PC-3 (cell line): ENCODE measurements around the gene NDUFA13. TPM values are rescaled to one million over a fixed set of nuclear protein-coding genes. Genes with fewer than 3 reads are reported as not detected.

Experiments used
- ATAC-seq: fragments of 200-7000 bp; cut with Tn5 transposase; 2 replicates; pipeline ENCODE4 v1.9.1; 2020; ENCODE audit warnings: mild to moderate bottlenecking, moderate library complexity
- BruUV-seq: library from RNA; stranded (reverse); fragments of 400-500 nt; replicated peaks from 2 replicates; lab custom pipeline; 2021; lab: Mats Ljungman, UMichigan
- CTCF ChIA-PET: fragments of 300-600 bp; sonication (Branson Sonifier 250); formaldehyde crosslinking; loops from one replicate; lab custom pipeline; 2022; ENCODE audit warnings: antibody characterized with exemption; lab: Charles Lee
- POLR2A ChIA-PET: fragments of 300-600 bp; sonication (Branson Sonifier 250); formaldehyde crosslinking; loops from one replicate; lab custom pipeline; 2022; ENCODE audit warnings: antibody characterized with exemption; ENCODE audit not compliant: unreplicated experiment; lab: Charles Lee
- DNase-seq: peaks from one replicate; pipeline ENCODE4 v3.0.0-alpha.2; 2015
- H2AFZ ChIP-seq: fragments of 300-600 bp; sonication (generic); 2 replicates; pipeline ENCODE4 v1.6.0; 2016; ENCODE audit warnings: antibody characterized with exemption, low read length
- H3F3A ChIP-seq: fragments of 300-600 bp; sonication (generic); one replicate; pipeline ENCODE4 v1.6.0; 2017; ENCODE audit warnings: antibody characterized with exemption, low read length, control low read depth, mild to moderate bottlenecking; ENCODE audit not compliant: unreplicated experiment
- H3K27ac ChIP-seq: fragments of 300-600 bp; sonication (generic); 2 replicates; pipeline ENCODE4 v1.5.1; 2016; ENCODE audit warnings: mild to moderate bottlenecking, low read length
- H3K27me3 ChIP-seq: fragments of 300-600 bp; sonication (generic); 2 replicates; pipeline ENCODE4 v1.6.1; 2016; ENCODE audit warnings: low read length, mixed read lengths
- H3K36me3 ChIP-seq: fragments of 300-600 bp; sonication (generic); 2 replicates; pipeline ENCODE4 v1.6.1; 2016; ENCODE audit warnings: low read depth, mixed run types, low read length, mixed read lengths
- H3K4me1 ChIP-seq: fragments of 300-600 bp; sonication (generic); 2 replicates; pipeline ENCODE4 v1.5.1; 2016; ENCODE audit warnings: low read length; ENCODE audit not compliant: insufficient read depth
- H3K4me2 ChIP-seq: fragments of 300-600 bp; sonication (generic); 2 replicates; pipeline ENCODE4 v1.6.0; 2016; ENCODE audit warnings: low read length
- H3K4me3 ChIP-seq: fragments of 300-600 bp; sonication (generic); 2 replicates; pipeline ENCODE4 v1.5.1; 2016; ENCODE audit warnings: mild to moderate bottlenecking, low read length, mixed read lengths
- H3K79me2 ChIP-seq: fragments of 300-600 bp; sonication (generic); 2 replicates; pipeline ENCODE4 v1.6.1; 2017; ENCODE audit warnings: low read length, mixed read lengths
- H3K9ac ChIP-seq: fragments of 300-600 bp; sonication (generic); 2 replicates; pipeline ENCODE4 v1.6.0; 2016; ENCODE audit warnings: mild to moderate bottlenecking, low read length
- H3K9me2 ChIP-seq: fragments of 300-600 bp; sonication (generic); replicated peaks from 2 replicates; pipeline ENCODE4 v1.6.1; 2016; ENCODE audit warnings: mixed run types, low read length, mixed read lengths
- H3K9me3 ChIP-seq: fragments of 300-600 bp; sonication (generic); 2 replicates; pipeline ENCODE4 v1.6.1; 2016; ENCODE audit warnings: low read length, mixed read lengths
- H4K20me1 ChIP-seq: fragments of 300-600 bp; sonication (generic); 2 replicates; pipeline ENCODE4 v1.6.1; 2016; ENCODE audit warnings: low read length, mixed read lengths
- CTCF ChIP-seq: fragments of 300-600 bp; sonication (generic); conservative IDR thresholded peaks from 2 replicates; pipeline ENCODE4 v1.5.1; 2017; ENCODE audit warnings: antibody characterized with exemption, low read depth, mild to moderate bottlenecking, low read length
- EZH2 ChIP-seq: fragments of 300-600 bp; sonication (generic); IDR thresholded peaks from one replicate; pipeline ENCODE4 v1.6.1; 2017; ENCODE audit warnings: antibody characterized with exemption, mild to moderate bottlenecking, low read length; ENCODE audit not compliant: unreplicated experiment
- EZH2phosphoT487 ChIP-seq: fragments of 300-600 bp; sonication (generic); IDR thresholded peaks from 2 replicates; pipeline ENCODE4 v1.6.1; 2018; ENCODE audit warnings: mild to moderate bottlenecking, antibody characterized with exemption, low read length, borderline replicate concordance
- intact Hi-C: fragments of 100-400 bp; cut with micrococcal nuclease; formaldehyde crosslinking; loops from 2 replicates; pipeline ENCODE4 v1.9.0; 2023
- total RNA-seq: library from RNA; depleted of rRNA; stranded (reverse); fragments of >200 nt; gene quantifications from 2 replicates; pipeline ENCODE4 v1.2.3, GENCODE V29; 2014

The NDUFA13 gene
- total RNA-seq, 1 experiment from 2014 or later: 481 TPM

DNA sequence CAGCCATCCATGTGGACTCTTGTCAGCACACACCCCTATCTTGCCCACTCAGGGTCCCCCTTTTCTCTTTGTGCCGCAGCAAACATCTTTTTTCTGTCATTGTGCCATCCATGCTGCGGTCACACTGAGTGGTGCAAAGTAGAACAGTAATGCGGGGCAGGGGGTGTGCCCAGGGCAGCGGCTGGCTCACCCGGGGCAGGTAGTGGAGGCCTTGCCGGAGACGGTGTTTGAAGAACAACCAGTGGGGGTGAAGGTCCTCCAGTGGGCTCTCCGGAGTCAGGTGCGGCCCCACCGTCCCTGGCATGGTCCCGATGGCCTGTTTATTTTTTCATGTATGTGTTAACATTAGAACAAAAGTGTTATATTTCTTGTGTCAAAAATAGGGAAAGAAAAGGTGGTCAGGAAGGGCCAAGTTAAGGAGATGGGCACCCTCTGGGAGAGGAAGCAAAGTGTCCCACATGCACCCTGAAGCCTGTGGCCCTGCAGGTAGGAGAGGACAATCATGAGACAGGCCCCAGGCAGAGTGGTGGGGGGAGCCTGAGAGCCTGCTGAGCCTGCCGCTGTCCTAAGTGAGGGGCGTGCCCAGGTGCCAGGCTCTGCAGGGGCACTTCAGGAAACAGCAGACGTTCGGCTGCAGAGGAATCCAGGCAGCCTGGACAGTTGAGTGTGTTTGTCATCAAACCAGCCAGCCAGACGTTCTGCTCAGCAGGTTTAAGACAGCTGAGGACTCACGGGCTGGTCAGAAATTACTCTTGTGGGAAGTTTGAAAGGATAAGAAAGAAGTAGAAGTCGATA, 13.0 kb upstream of the NDUFA13 start:
- Histone ChIP-seq H3K27me3 (no peaks in the 10 kb centered on the region), H4K20me1 (no peaks in the 10 kb centered on the region), H3K4me3 (no peak overlapping the region), H3K9me2 (no peaks in the 10 kb centered on the region), H3K9ac (no peak overlapping the region), H3K9me3 (no peaks in the 10 kb centered on the region), H3K79me2 (no peaks in the 10 kb centered on the region), H3K4me2 (no peak overlapping the region), H2AFZ (no peak overlapping the region), H3K4me1 (no peaks in the 10 kb centered on the region), H3F3A (no peaks in the 10 kb centered on the region), H3K27ac (no peak overlapping the region), H3K36me3 (peaks cover 40% of the 10 kb centered on the region)
- DNase-seq (no peak), ATAC-seq (no peak)
- BruUV-seq: no TSS peak
- ChIA-PET CTCF (no interaction called here), POLR2A (no interaction called here)
- intact Hi-C loops: no loop called here
- TF ChIP-seq CTCF (no peak), EZH2phosphoT487 (no peak), EZH2 (no peak)

- intact Hi-C loops: no loop called here
- Histone ChIP-seq H3K9me3 (no peaks in the 10 kb centered on the region), H3K27ac (no peak overlapping the region), H3K36me3 (peaks cover 27% of the 10 kb centered on the region), H3K4me3 (no peak overlapping the region), H3K27me3 (no peaks in the 10 kb centered on the region), H3K79me2 (no peaks in the 10 kb centered on the region), H3K4me1 (no peaks in the 10 kb centered on the region), H4K20me1 (no peaks in the 10 kb centered on the region), H3K9me2 (no peaks in the 10 kb centered on the region), H3F3A (no peaks in the 10 kb centered on the region), H3K4me2 (no peak overlapping the region), H2AFZ (no peak overlapping the region), H3K9ac (no peak overlapping the region)
- ChIA-PET POLR2A (no interaction called here), CTCF (no interaction called here)
- no peak for TF ChIP-seq CTCF
- TF ChIP-seq EZH2phosphoT487: no peak
- no peak for TF ChIP-seq EZH2
- DNase-seq: no peak
- no peak for ATAC-seq
- BruUV-seq: no TSS peak
Measured at GRCh38 chr19:19504754-19505668, 11.0 kb upstream of the NDUFA13 start.
